HG02973 (cell line): Measurements from ENCODE around the gene RNF220.

Experiments used
- ATAC-seq: cut with Tn5 transposase; IDR thresholded peaks from one replicate; pipeline ENCODE4 v1.9.1; 2021; ENCODE audit warnings: moderate library complexity; ENCODE audit not compliant: unreplicated experiment

The RNF220 gene

DNA sequence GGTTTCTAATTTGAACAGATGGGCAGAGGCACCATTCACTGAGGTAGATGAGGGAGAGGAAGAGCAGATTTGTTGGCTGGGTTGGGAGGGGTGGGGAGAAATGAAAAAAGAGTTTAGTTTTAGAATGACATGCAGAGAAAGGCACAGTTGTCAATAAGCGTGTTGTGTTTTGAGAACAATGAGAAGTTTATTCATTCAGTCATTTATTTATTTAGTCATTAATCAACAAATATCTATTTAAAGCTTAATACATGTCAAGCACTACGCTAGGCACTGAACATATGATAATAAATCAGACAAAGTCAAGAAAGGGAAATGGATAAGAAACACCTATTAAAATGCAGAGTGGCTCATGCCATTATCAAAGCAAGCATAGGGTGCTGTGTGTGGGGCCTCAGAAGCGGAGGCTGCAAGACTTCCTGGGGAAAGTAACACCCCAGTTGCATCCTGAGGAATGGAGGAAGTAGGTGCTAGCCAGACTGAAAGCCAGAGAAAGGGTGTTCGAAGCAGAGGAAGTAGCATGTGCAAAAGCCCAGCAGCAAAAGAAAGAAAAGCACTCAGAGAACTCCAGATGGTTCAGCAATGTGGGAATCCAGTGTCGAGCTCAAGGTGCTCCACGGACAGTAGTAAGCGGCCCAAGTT, 114.1 kb downstream of the RNF220 start:
- no peak for ATAC-seq

DNA sequence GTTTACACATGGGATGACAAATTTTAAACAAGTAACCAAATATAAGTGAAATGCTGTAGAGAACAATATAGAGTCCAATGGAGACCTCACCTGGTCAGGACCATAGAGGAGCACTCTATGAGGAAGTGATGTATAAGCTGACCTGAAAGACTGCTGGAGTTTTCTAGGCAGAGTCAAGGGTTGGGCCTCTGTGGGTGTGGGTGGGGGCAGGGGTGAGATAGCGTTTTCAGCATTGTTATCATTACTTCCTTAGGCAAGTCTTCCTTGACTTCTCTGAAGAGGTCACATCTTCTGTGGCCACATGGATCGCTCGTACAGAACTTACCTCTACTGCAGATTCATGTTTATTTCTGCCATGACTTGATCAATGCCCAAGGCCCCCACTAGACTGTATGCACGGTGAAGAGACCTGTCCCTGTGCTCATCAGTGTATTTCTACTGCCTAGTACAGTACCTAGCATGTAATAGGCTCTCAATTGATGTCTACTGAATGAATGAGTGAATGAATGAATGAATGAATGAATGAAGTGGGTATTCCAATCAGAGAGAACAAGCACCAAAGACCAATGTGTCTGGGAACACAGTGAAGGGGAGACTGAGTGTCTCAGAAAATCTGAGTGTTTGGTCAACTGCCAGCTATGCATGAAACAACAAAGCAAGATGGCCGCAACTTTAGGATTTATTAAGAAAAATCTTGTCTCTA, 116.5 kb downstream of the RNF220 start:
- ATAC-seq = no peak

- ATAC-seq = no peak
Measured at GRCh38 chr1:44523593-44524591, 118.8 kb downstream of the RNF220 start.

- no peak for ATAC-seq
Measured at GRCh38 chr1:44524655-44525500, 119.8 kb downstream of the RNF220 start.

DNA sequence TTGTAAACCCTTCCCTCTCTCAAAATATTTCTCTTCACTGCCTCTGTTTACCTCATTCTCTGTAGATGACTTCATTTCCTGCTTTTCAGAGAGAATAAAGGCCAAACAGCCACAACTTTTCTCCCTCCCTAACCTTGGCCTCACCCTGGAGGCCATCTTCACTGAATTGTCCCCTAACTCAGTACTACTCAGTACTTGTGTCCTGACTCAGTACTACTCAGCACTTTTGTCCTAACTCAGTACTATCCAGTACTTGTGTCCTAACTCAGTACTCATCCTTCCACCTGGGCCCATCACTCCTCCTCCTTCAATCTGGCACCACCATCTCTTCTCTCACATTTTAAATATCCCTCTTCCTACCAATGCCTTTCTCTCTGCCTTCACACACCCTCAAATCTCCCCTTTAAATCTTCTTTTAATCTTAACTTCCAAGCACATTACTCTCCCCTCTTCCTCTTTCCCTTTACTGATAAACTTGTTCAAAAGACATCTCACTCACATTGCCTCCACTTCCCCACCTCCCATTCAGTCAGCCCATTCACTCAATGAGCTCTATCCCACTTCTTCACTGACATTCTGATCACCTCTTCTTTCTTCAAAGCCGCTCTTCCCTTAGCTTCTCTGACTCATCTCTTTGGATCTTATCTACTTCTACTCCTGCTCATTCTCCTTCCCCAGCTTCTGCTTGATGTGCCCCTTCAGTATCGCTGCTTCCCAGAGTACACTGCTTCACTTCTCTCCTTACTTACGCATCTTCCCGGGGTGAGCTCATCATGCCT, 121.4 kb downstream of the RNF220 start:
- ATAC-seq = no peak

DNA sequence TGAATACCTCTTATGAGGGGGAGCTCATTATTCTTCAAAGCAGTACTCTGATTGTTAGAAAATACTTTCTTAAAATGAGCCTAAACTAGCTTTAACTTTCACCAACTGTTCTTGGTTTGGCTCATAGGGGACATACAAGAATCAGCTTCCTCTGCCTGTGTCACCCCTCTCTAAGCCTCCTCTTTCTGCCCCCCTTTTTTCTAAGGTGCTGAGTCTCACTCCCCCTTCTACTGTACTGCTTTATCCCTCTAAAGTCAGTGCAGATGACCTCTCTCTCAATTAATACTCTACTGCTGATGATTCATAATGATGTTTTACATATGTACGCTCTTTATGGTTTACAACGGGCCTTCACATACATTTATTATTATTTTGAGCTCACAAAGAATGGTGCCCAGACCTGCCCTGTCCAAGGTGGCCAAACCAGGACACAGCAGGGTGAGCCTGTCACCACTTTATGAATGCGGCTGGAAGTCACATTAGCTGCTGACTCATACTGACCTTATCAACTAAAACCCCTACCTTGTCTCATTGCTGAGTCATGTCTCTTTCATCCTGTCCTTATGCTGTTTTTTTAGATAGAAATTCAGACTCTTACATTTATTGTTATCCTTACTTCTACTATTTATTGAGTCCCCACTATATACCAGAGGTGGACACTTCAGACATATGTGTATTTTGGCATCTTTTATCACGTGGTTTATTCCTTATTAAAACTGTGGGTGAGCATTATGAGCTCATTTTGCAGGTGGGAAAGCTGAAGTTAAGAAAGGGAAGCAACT, 126.9 kb downstream of the RNF220 start:
- no peak for ATAC-seq

DNA sequence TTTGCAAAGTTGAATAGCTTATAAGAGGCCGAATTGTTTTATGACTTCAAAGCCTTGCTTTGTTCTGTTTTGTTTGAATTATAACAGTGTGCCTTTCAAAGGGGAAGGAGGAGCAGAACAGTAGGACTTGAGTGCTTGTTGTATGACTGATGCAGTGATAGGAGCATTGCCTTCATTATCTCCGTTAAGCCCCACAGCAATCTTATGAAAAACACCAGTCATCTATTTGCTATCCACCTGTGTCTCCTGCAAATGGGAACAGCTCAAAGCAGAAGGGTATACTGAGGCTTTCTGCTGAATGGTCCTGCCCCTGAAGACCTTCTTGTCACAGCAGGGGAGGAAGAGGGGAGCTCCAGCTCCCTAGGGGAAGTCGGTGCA, 127.5 kb downstream of the RNF220 start:
- no peak for ATAC-seq

GRCh38 chr1:44534771-44535170, 129.7 kb downstream of the RNF220 start:
- no peak for ATAC-seq

- ATAC-seq = no peak
Measured at GRCh38 chr1:44536357-44537209, 131.5 kb downstream of the RNF220 start.

DNA sequence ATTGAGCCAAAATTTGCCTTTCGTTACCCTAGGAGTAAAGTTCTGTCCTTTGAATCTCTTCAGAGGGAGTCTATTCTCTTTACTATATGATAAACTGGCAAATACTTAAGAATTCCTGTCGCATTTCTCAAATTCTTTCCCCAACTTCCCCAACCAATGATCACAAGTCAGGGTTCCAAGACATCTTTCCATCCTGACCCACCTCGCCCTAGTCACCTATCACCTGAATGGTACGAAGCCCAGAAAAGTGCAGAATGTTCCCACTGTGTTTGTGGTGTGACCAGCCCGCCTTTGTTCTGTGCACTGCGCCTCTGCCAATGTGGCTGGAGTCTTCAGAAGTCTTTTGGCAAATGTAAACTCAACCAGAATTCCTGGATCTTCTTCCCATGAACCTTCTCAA, 132.5 kb downstream of the RNF220 start:
- ATAC-seq = no peak

DNA sequence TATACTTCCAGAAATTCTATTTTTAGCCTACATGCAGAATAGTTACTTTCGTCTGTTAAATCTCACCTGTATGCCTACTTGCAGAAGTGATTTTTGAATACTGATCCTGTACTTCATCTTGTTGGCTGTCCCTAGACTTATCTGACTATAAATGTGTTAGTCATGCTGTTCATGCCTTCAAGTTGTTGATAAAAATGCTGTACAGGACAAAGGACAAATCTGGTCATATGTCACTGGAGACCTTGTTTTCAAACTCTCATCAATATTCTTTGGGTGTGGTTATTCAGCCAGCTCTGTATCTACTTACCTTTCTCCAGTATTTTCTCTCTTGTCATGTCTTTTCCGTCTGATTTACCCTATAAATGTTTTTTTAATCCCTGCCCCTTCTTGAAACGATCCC, 132.9 kb downstream of the RNF220 start:
- ATAC-seq = no peak

GRCh38 chr1:44539991-44540730, 135.1 kb downstream of the RNF220 start:
- ATAC-seq = no peak

GRCh38 chr1:44542420-44543063, 137.5 kb downstream of the RNF220 start:
- ATAC-seq = no peak

GRCh38 chr1:44543064-44543744, 138.1 kb downstream of the RNF220 start:
- no peak for ATAC-seq

DNA sequence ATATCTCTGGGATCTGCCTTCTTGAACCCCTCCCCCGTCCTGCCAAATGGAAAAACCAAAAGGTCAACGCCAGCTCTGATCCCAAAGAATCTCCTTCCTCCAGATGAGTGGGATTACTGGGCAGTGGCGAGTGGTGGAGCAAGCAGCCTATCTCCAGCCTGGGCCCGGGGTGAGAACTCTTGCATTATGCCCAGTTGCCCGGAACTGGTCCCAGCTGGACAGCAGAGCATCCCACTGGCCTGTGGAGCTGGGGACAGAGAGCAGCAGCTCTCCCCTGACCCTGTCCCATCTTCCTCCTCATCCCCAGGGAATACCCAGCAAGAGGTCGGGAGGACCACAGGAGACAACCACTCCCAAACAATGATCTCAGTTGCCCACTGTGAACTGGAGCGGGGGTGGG, 138.7 kb downstream of the RNF220 start:
- ATAC-seq = no peak

GRCh38 chr1:44544960-44545359, 139.9 kb downstream of the RNF220 start:
- ATAC-seq = no peak
